Uterus (tissue), 2 donors: ENCODE measurements around the gene DGKG.

ENCODE experiments used
- CTCF ChIP-seq, 4 experiments: fragments of 200-600 bp in 2 of 4; fragments of 450-650 bp in 2 of 4; sonication (generic) in 2 of 4; IDR thresholded peaks; one replicate each; pipeline ENCODE4 v1.5.1; 2016 to 2019; ENCODE audit warnings: antibody characterized with exemption in 4 of 4, mild to moderate bottlenecking in 2 of 4, moderate library complexity in 1 of 4
- POLR2A ChIP-seq, 2 donors: fragments of 450-650 bp; IDR thresholded peaks; one replicate each; pipeline ENCODE4 v1.6.1; 2016; ENCODE audit warnings: antibody characterized with exemption in 2 of 2, mild to moderate bottlenecking in 1 of 2, moderate library complexity in 1 of 2

DNA sequence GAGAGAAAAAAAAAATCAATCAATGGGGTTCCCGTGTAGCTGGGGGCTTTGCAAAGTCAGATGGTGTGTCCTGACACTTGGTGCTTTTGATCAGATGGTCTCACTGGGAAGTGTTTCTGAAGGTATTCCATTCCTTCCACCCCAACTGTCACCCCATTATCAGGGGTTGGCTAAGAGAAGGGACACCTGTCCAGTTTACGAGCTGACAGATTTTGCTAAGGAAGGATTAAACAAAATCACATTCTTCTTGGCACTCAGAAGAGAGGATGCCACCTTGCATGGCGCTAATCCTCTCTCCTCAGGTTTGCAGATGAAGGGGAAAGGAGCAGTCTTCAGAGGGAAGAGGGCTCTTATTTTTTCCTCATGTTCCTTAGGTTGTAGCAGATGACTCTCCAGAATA is 149.4 kb downstream of the DGKG start:
- no peak for TF ChIP-seq CTCF (IDR thresholded peaks at IDR 0.05)
- TF ChIP-seq POLR2A (IDR thresholded peaks at IDR 0.05): no peak
